ENCODE measurements around the gene BHLHE23.
A peak's percentile ranks its signal among the peaks of the same experiment; 100 is the strongest.

BHLHE23 gene

DNA sequence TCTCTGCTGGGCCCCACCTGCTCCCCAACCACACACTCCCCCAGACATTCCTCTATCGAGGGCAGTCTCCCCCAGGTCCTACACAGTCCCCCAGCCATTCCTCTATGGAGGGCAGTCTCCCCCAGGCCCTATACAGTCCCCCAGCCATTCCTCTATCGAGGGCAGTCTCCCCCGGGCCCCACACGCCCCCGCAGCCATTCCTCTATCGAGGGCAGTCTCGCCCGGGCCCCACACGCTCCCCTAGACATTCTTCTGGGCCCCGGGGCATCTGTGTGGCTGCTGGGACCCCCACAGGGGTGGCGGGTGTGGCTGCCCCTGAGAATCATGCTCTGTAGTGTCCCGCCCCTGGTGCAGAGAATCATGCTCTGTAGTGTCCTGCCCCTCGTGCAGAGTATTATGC, 43.6 kb upstream of the BHLHE23 start:
- Histone ChIP-seq H3K27me3 (ENCODE audit: control insufficient read depth in 1 of 2, insufficient read depth in 1 of 2, low read length in 2 of 2) (peaks cover 32 to 60% of the 10 kb centered on the region in 2 experiments), H3K4me2 (ENCODE audit: low read length, poor library complexity, severe bottlenecking) (no peak overlapping the region), H3K36me3 (ENCODE audit: control insufficient read depth in 1 of 2, insufficient read depth in 2 of 2, low read depth in 1 of 2, low read length in 2 of 2) (no peaks in the 10 kb centered on the region), H3K4me3 (ENCODE audit: insufficient read depth in 1 of 2, low read depth in 1 of 2, low read length in 2 of 2) (no peak overlapping the region), H3K9me3 (ENCODE audit: control insufficient read depth, low read length) (no peaks in the 10 kb centered on the region), H3K79me1 (replicated peaks; ENCODE audit: low read length, poor library complexity, severe bottlenecking) (no peaks in the 10 kb centered on the region), H2AK5ac (ENCODE audit: low read length, severe bottlenecking) (no peak overlapping the region), H3K4ac (ENCODE audit: low read depth in 1 of 2, low read length in 2 of 2) (no peak overlapping the region), H2AFZ (ENCODE audit: low read depth, low read length) (no peak overlapping the region), H3K4me1 (ENCODE audit: control insufficient read depth, insufficient read depth, low read depth, low read length) (no peaks in the 10 kb centered on the region), H2BK15ac (ENCODE audit: low read depth, poor library complexity, severe bottlenecking) (no peak overlapping the region), H3K27ac (ENCODE audit: low read length, poor library complexity, severe bottlenecking) (no peak overlapping the region), H4K91ac (ENCODE audit: low read length) (no peak overlapping the region), H2BK5ac (ENCODE audit: low read depth, low read length, poor library complexity, severe bottlenecking) (no peak overlapping the region), H3K23ac (ENCODE audit: low read length in 2 of 2) (no peak overlapping the region), H3K9ac (ENCODE audit: low read length) (no peak overlapping the region), H3K18ac (ENCODE audit: low read depth in 1 of 2, low read length in 2 of 2) (no peak overlapping the region), H2BK12ac (ENCODE audit: low read length in 2 of 2) (no peak overlapping the region), H3K14ac (ENCODE audit: low read length in 2 of 2) (no peak overlapping the region), H4K8ac (ENCODE audit: low read length) (no peak overlapping the region), H2BK120ac (ENCODE audit: low read depth, low read length) (no peak overlapping the region)
- DNase-seq: no peak
- 79% methylated on average over 13 of the region's 13 CpGs for WGBS

GRCh38 chr20:63049561-63050221, 42.9 kb upstream of the BHLHE23 start:
- H2BK12ac ChIP-seq (ENCODE audit: low read length in 2 of 2): no peak overlapping the region
- no peak overlapping the region for H3K23ac ChIP-seq (ENCODE audit: low read length in 2 of 2)
- H3K4me1 ChIP-seq (ENCODE audit: control insufficient read depth, insufficient read depth, low read depth, low read length): no peaks in the 10 kb centered on the region
- H3K9ac ChIP-seq (ENCODE audit: low read length): no peak overlapping the region
- H3K36me3 ChIP-seq (ENCODE audit: control insufficient read depth in 1 of 2, insufficient read depth in 2 of 2, low read depth in 1 of 2, low read length in 2 of 2): no peaks in the 10 kb centered on the region
- H3K4ac ChIP-seq (ENCODE audit: low read depth in 1 of 2, low read length in 2 of 2): no peak overlapping the region
- H2BK15ac ChIP-seq (ENCODE audit: low read depth, poor library complexity, severe bottlenecking): no peak overlapping the region
- H4K8ac ChIP-seq (ENCODE audit: low read length): no peak overlapping the region
- no peaks in the 10 kb centered on the region for H3K79me1 ChIP-seq (replicated peaks; ENCODE audit: low read length, poor library complexity, severe bottlenecking)
- H3K14ac ChIP-seq (ENCODE audit: low read length in 2 of 2): no peak overlapping the region
- no peak overlapping the region for H3K4me2 ChIP-seq (ENCODE audit: low read length, poor library complexity, severe bottlenecking)
- no peak overlapping the region for H3K18ac ChIP-seq (ENCODE audit: low read depth in 1 of 2, low read length in 2 of 2)
- no peak overlapping the region for H2BK5ac ChIP-seq (ENCODE audit: low read depth, low read length, poor library complexity, severe bottlenecking)
- H3K27me3 ChIP-seq (ENCODE audit: control insufficient read depth in 1 of 2, insufficient read depth in 1 of 2, low read length in 2 of 2): peaks cover 37 to 66% of the 10 kb centered on the region in 2 experiments
- no peak overlapping the region for H3K27ac ChIP-seq (ENCODE audit: low read length, poor library complexity, severe bottlenecking)
- no peaks in the 10 kb centered on the region for H3K9me3 ChIP-seq (ENCODE audit: control insufficient read depth, low read length)
- H2BK120ac ChIP-seq (ENCODE audit: low read depth, low read length): no peak overlapping the region
- no peak for DNase-seq
- WGBS: 89% methylated on average over 19 of the region's 19 CpGs
- no peak overlapping the region for H4K91ac ChIP-seq (ENCODE audit: low read length)
- no peak overlapping the region for H2AFZ ChIP-seq (ENCODE audit: low read depth, low read length)
- H3K4me3 ChIP-seq (ENCODE audit: insufficient read depth in 1 of 2, low read depth in 1 of 2, low read length in 2 of 2): no peak overlapping the region
- H2AK5ac ChIP-seq (ENCODE audit: low read length, severe bottlenecking): no peak overlapping the region

- no peaks in the 10 kb centered on the region for H3K9me3 ChIP-seq (ENCODE audit: control insufficient read depth, low read length)
- H2BK15ac ChIP-seq (ENCODE audit: low read depth, poor library complexity, severe bottlenecking): no peak overlapping the region
- no peak overlapping the region for H3K23ac ChIP-seq (ENCODE audit: low read length in 2 of 2)
- peaks cover 37 to 65% of the 10 kb centered on the region in 2 experiments for H3K27me3 ChIP-seq (ENCODE audit: control insufficient read depth in 1 of 2, insufficient read depth in 1 of 2, low read length in 2 of 2)
- no peak overlapping the region for H2AFZ ChIP-seq (ENCODE audit: low read depth, low read length)
- no peak for DNase-seq
- no peak overlapping the region for H3K4me3 ChIP-seq (ENCODE audit: insufficient read depth in 1 of 2, low read depth in 1 of 2, low read length in 2 of 2)
- no peaks in the 10 kb centered on the region for H3K4me1 ChIP-seq (ENCODE audit: control insufficient read depth, insufficient read depth, low read depth, low read length)
- no peak overlapping the region for H4K8ac ChIP-seq (ENCODE audit: low read length)
- WGBS: 74% methylated on average over 6 of the region's 6 CpGs
- no peak overlapping the region for H3K14ac ChIP-seq (ENCODE audit: low read length in 2 of 2)
- no peak overlapping the region for H3K9ac ChIP-seq (ENCODE audit: low read length)
- no peak overlapping the region for H3K18ac ChIP-seq (ENCODE audit: low read depth in 1 of 2, low read length in 2 of 2)
- no peak overlapping the region for H2AK5ac ChIP-seq (ENCODE audit: low read length, severe bottlenecking)
- no peak overlapping the region for H2BK12ac ChIP-seq (ENCODE audit: low read length in 2 of 2)
- H2BK5ac ChIP-seq (ENCODE audit: low read depth, low read length, poor library complexity, severe bottlenecking): no peak overlapping the region
- H3K4me2 ChIP-seq (ENCODE audit: low read length, poor library complexity, severe bottlenecking): no peak overlapping the region
- no peak overlapping the region for H2BK120ac ChIP-seq (ENCODE audit: low read depth, low read length)
- no peaks in the 10 kb centered on the region for H3K79me1 ChIP-seq (replicated peaks; ENCODE audit: low read length, poor library complexity, severe bottlenecking)
- H3K4ac ChIP-seq (ENCODE audit: low read depth in 1 of 2, low read length in 2 of 2): no peak overlapping the region
- no peaks in the 10 kb centered on the region for H3K36me3 ChIP-seq (ENCODE audit: control insufficient read depth in 1 of 2, insufficient read depth in 2 of 2, low read depth in 1 of 2, low read length in 2 of 2)
- no peak overlapping the region for H4K91ac ChIP-seq (ENCODE audit: low read length)
- H3K27ac ChIP-seq (ENCODE audit: low read length, poor library complexity, severe bottlenecking): no peak overlapping the region
These were observed 42.4 kb upstream of the BHLHE23 start for GRCh38 chr20:63049191-63049518.

DNA sequence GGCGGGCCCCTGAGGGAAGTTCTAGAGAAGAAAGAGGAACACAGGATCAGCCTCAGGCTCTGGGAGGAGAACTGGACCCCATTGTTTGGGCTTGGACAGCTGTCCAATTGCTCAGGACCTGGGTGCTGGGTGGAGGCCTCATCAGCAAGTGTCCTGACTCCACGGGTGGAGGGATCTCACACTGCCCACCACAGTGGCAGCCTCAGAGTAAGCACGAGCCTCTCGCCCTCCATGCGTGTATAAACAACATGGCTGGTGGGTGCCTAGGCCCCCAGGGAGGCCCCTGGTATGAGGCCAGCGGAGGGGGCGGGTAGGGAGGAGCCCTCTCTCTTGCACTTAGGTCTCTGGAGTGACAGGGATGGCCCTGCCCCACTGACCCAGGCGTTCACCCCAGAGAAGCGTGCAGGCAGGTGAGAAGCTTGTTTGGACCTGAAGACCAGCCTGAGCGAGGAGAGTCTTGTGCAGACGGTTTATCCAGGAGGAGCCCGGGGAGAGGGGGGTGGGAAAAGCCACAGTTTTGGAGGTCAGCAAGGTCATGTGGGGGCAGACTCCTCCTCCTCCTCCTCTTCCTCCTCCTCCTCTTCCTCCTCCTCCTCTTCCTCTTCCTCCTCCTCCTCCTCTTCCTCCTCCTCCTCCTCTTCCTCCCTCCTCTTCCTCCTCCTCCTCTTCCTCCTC, 41.9 kb upstream of the BHLHE23 start:
- Histone ChIP-seq H3K23ac (ENCODE audit: low read length in 2 of 2) (no peak overlapping the region), H2AK5ac (ENCODE audit: low read length, severe bottlenecking) (no peak overlapping the region), H2AFZ (ENCODE audit: low read depth, low read length) (no peak overlapping the region), H3K4me2 (ENCODE audit: low read length, poor library complexity, severe bottlenecking) (no peak overlapping the region), H4K8ac (ENCODE audit: low read length) (no peak overlapping the region), H3K9me3 (ENCODE audit: control insufficient read depth, low read length) (no peaks in the 10 kb centered on the region), H3K9ac (ENCODE audit: low read length) (no peak overlapping the region), H2BK120ac (ENCODE audit: low read depth, low read length) (no peak overlapping the region), H2BK5ac (ENCODE audit: low read depth, low read length, poor library complexity, severe bottlenecking) (no peak overlapping the region), H3K4me3 (ENCODE audit: insufficient read depth in 1 of 2, low read depth in 1 of 2, low read length in 2 of 2) (no peak overlapping the region), H3K79me1 (replicated peaks; ENCODE audit: low read length, poor library complexity, severe bottlenecking) (no peaks in the 10 kb centered on the region), H3K36me3 (ENCODE audit: control insufficient read depth in 1 of 2, insufficient read depth in 2 of 2, low read depth in 1 of 2, low read length in 2 of 2) (no peaks in the 10 kb centered on the region), H3K4me1 (ENCODE audit: control insufficient read depth, insufficient read depth, low read depth, low read length) (no peaks in the 10 kb centered on the region), H3K4ac (ENCODE audit: low read depth in 1 of 2, low read length in 2 of 2) (no peak overlapping the region), H3K27me3 (ENCODE audit: control insufficient read depth in 1 of 2, insufficient read depth in 1 of 2, low read length in 2 of 2) (peaks cover 37 to 67% of the 10 kb centered on the region in 2 experiments), H2BK12ac (ENCODE audit: low read length in 2 of 2) (no peak overlapping the region), H4K91ac (ENCODE audit: low read length) (no peak overlapping the region), H3K18ac (ENCODE audit: low read depth in 1 of 2, low read length in 2 of 2) (no peak overlapping the region), H3K27ac (ENCODE audit: low read length, poor library complexity, severe bottlenecking) (no peak overlapping the region), H2BK15ac (ENCODE audit: low read depth, poor library complexity, severe bottlenecking) (peak overlapping the region; percentile 57), H3K14ac (ENCODE audit: low read length in 2 of 2) (no peak overlapping the region)
- 89% methylated on average over 9 of the region's 12 CpGs for WGBS
- DNase-seq: no peak
